ENCODE data around the gene SF1. TPM values are rescaled to one million over a fixed set of nuclear protein-coding genes. Genes with fewer than 3 reads are reported as not detected.
A peak's percentile ranks its signal among the peaks of the same experiment; 100 is the strongest.

The SF1 gene
- total RNA-seq, 1 donor from 2014 or later = 302 TPM

DNA sequence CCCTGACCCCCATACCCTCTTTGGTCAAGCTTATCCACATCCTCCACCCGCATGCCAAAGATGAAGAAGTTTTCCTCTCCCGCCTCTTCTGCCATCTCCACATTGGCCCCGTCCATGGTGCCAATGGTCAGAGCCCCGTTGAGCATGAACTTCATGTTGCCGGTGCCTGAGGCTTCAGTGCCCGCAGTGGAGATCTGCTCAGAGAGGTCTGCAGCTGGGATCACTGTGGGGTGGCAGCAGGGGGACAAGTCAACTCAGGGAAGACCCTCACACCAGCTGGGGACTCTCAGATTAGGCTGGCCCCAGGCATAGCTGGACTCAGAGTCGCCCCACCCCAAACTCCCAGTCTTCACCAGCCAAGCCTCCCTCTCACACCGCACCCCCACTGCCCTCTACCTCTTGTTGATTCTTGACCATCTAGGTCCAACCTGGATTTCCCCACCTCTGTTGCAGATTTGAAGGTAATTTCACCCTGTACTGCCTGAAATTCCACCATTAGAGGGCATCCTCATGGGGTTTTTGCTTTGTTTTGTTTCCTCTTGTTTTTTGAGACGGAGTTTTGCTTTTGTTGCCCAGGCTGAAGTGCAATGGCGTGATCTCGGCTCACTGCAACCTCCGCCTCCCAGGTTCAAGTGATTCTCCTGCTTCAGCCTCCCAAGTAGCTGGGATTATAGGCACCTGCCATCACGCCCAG, 27.8 kb downstream of the SF1 start:
- no peak for DNase-seq (ENCODE audit: low spot score)

DNA sequence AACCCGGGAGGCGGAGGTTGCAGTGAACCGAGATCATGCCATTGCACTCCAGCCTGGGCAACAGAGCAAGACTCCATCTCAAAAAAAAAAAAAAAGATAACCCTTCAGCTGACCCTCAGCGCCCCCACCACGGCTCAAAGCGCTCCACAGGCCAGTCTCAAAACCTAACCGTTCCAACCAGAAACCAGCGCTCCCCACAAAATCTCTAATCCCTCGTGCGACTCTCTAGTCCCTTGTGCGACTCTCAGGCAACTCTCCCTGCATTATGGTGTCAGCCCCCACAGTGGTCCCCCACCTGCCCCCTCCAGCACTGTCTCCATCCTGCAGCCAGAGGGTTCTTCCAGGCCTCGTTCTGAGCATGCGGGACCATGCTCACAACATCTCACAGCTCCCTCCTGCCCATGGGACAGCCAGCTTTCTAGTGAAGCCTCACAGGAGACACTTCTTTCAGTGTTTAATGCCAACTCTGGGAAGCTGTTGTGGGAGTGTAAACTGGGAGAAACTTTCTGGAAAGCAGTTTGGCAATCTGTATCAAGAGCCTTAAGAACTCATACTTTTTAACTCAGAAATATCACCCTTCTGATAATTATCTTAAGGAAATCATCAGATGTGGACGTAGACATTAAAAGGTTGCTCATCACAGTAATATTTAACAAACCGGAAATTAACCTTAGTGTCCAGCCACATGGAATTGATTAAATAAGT, 30.2 kb downstream of the SF1 start:
- DNase-seq (ENCODE audit: low spot score) = no peak

DNA sequence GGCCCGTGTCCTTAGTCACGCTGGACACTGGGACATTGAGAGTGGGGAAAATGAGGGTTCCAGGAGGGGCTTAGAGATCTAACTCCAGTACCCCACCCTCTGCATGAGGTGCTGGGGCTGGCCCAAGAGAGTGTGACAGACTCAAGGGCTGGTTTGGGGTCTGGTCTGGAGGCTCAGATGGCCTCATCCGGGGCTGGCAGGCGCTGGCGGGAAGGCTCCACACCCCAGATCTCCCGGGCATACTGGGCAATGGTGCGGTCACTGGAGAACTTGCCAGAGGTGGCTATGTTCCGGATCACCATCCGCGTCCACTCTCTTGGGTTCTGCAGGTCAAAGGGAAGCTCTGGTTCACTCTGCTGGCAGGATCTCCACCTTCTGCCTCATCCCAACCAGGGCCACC, 31.9 kb downstream of the SF1 start:
- DNase-seq (ENCODE audit: low spot score) = no peak

DNA sequence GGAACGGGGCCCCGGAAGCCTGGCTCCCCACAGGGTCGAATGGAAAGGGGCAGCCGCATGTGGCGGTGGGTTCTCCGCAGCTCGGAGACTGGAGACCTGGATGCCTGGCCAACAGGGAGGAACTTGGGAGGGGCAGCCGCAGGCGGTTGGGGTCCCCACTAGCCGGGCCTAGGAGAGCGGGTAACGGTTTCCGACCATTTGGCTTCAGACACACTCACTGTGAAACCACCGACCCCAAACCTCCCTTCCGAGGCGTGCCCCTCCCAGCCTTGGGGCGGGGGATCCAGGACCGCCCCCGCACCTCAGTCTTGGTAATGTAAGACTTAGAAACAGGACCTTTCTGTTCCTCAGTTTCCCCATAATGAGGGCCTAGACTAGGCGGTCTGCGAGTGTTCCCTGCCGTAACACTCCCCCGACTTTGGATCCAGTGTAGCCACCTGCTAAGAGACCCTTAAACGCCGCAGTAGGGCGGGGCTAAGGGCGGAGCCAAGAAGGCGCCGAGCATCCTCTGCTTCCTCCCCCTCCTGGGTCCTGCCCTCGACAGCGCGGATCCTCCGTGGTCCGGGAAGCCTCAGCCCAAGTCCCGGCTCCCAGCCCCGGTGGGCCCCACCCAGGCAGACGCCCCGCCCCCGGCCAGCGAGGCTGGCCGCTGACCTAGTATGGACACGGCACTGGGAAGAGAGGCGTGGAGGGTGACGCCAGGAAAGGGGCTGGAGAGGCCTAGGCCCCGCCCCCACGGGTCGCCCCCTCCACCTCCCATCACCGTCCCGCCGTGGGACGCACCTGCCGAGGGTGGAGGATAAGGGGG, 32.6 kb downstream of the SF1 start:
- DNase-seq (ENCODE audit: low spot score) = peak; percentile 96

DNA sequence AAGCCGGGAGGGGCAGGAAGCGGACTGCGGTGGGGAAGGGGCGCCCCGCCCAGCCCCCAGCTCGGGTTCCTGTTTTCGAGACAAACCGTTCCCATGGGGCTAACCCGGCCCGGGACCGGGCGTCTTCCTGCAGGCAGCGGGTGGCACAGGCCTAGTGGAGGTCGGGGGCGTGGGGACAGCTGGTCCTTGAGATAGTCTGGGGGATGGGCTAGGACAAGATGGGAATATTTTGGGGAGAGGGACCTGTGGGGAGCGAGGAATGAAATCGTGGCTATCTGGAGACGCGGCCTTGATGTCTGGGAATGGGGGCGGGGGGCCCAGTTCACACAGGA, 33.2 kb downstream of the SF1 start:
- DNase-seq (ENCODE audit: low spot score) = peak; percentile 93

DNA sequence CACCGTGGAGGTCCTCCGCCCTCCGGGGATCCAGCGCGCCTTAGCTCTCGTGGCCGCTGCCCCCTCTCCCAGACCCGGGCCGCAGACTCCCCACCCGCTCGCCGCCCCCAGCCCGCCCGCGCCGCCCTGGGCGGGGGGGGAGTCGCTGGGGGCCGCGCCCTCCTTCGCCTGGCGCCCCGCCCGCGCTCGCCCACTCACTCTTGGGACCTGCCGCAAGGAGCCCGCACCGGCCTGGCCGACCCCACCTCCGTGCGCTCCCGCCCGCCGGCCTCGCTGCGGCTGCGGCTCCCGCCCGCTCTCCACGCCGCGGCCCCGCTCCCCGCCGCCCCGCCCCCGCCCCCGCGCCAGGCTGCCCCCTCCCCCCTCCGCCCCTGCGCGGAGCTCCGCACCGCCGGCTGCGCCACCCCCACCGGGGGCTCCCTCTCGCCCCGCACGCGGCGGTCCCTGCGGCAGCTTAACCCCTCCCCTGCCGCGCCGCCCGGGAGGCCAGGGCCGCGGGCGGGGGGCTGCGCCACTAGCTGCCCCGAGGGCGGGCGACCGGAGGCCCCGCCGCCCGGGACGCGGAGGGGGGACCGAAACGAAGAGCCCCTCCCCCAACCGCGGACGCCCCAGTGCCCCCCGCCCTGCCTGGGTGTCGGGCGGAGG, 33.7 kb downstream of the SF1 start:
- DNase-seq (ENCODE audit: low spot score) = no peak

DNA sequence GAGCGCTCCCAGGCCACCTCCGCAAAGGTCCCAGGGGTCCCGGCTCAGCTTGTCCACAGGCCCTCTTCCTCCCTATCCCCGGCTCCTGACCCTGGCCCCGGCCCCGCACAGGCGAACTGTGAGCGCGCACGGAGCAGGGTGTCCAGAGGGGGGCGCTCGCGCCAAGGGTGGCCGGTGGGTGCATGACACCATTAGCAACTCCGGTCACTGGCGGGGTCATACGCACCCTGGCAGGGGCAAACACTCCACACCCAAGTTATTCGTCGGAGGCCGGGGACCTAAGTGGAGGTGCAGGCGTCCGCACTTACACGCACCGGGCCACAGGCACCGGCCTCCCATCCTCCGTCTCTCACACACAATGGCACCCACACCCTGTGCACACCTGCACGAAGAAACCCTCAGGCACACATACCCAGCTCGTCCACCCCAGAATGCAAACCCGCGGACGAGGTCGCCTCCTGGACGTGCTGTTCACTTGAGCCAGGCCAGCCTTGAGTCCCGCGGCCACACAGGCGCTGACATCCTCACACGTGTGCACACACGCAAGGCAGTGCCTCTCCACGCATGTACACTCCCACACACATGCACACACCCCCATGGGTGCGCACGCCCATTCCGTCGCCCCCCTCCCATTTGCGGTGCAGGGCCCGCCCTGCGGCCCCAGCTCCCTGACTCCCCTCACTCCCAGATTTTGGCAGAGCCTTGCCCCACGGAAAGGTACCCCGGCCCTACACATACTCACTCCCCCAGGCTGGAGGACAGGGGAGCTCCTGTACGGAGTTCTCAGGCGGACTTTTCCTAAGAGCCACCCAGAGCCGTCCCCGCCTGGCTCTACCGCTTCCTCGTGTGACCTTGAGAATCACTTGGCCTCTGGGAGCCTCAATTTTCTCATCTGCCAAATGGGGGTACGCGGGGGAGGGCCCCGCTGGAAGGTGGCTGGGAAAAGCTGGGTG, 34.5 kb downstream of the SF1 start, which contains the start of gene RASGRP2:
Gene RASGRP2, minus strand, starts transcription at position 552 of the 953 bp plus-strand sequence. CDS start 1,276 bp downstream, outside the sequence.
- DNase-seq (ENCODE audit: low spot score) = peak; percentile 95

DNA sequence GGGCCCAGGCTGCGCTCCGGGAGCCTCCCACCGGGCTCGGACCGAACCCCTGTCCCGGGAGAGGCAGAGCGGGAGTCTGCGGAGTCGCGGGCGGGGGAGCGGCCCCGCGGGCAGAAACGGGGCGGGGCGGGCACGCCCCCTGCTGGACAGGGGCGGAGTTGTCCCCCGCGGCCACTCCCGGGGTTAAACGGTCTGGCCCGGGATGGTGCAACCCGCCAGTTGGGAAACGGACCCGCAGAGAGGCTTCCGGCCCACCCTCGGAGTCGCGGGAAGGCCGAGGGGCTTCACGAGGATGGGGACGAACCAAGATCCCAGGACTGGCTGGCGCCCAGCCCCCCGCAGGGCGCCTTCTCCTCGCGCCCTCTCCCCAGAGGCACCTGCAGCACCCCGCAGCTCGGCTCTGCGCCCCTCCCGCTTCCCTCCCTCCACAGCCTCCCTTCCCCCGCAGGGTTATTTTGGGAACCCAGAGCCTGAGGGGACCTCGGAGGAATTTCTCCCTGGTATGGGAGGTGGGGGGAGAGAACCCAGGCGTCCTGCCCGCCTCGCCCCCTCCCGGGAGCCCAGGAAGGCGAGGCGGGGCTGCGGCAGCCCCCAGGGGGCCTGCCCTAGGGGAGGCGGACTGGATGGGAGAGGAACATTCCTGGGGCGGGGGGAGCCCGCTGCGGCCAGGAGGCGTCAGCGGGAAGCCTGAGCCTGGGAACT, 35.3 kb downstream of the SF1 start:
- peak; percentile 97 for DNase-seq (ENCODE audit: low spot score)

DNA sequence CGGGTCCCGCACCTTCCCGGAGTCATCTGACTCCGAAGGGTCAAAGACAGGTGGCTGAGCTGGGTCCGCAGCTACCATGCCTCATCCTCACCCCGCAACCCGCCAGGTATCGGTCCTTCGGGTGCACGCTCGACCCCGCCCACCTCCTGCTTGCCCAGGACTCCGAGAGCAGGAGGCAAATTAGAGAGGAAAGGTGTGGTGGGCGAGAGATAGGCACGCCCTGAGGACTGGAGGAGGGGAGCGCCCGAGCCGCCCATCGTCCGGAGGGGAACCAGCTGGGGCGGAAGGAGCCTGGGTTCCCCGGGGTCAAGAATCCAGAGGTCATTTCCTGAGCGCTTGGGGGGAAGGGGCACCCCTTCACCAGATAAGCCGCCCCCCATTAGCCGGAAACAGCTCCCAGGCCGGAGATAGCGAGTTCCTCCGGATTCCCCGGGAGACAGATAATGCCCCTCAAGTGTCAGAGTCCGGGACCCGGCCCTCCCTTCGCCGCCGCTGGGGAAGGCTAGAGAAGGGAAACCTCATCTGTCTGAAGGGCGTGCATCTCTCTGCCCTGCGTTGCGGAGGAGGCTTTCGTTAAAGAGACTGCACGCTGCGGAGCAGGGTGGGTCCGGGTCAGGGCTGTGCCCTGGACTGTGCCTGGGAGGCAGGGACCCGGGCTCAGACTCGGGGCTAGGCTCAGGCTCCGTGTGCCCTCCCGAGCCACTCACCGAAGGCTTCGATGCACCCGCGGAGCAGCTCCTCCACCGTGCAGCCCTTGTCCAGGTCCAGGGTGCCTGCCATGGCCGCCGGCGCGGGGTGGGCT, 36.1 kb downstream of the SF1 start:
- no peak for DNase-seq (ENCODE audit: low spot score)

DNA sequence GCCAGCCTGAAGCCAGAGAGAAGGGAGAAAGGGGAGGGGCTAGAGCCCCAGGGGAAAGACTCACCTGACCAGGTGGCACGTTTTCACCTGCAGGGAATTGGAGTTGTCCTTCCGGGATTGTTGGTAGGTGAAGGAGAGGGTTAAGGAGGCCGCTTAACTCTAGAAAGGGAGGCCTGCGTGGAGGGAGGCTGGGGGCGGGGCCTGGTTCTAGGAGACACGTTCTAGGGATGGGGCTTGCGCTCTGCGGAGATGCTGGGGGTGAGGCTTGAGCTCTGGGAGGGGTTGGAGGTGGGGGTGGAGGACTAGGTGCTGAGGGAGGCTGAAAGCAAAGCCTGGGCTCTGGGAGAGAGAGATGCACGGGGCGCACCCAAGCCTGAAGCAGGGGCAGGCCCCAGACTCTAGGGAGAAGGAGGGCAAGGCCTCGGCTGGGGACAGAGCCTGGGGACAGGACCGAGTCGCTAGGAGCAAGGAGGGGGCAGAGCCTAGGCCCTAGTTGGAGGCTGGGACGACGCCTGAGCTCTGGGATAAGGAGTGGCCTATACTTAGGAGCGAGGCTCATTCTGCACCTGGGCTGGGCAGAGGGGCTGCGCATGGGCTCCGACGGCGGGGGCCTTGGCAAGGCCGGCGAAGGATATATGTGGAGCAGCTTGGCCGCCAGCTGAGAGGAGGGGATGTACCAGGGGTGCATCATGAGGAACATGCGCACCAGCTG, 36.8 kb downstream of the SF1 start:
- no peak for DNase-seq (ENCODE audit: low spot score)

DNA sequence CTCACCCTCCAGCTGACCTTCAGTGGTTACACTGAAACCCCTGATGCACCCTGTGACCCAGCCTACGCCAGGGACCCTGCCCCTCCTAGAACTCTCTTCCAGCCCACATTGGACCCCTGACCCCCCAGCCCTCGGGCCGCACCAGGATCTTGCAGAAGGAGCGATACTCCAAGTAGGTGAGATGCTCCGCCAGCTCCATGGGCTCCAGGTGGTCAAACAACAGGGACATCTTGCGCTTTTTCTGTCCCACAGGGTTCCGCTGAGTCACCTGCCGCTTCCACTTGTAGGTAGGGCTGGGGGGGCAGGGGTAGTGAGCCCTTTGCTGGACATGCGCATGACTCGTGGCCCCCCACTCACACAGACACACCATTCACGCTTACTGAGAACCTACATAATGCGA, 38.5 kb downstream of the SF1 start:
- DNase-seq (ENCODE audit: low spot score) = no peak

DNA sequence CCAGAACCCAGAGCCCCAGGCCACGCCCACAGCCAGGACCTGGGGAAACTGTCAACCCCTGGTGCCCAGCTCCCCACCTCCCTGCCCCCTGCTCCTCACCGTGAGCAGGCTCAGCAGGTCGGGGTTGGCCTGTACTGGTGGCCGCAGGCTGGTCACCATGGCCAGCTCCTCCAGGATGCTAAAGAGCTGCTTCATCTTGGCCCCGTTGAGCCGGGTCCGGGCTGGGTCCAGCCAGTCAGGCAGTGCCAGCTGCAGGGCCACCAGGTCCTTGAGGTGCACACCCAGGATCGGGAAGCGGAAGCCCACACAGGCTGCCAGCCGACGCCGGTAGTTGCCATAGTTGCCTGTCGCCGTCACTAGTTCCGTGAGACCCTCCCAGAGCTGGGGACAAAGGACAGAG, 41.7 kb downstream of the SF1 start:
- no peak for DNase-seq (ENCODE audit: low spot score)

DNA sequence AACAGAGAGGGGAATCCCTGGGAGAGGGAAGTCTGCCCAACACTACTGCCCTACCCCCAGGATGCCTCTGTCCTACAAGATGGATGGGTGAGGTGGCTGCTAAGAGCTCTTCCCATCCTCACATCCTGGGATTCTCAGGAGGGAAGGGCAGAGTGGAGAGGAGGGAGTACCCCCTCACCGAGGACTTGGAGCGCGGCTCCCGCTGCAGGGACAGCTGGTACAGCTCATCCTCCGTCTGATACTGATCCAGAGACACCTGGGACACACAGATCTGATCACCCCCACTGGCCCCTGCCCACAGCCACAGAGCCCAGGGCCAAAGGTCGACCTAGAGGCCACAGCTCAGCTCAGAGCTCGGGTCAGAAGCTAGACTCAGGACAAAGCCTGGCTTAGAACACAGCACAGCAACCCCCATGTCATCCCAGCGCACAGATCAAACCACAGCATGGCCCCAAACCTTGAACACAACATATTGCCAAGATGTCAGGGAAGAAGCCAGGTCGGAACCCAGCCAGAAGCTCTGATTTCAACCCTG, 42.5 kb downstream of the SF1 start:
- DNase-seq (ENCODE audit: low spot score) = no peak

DNA sequence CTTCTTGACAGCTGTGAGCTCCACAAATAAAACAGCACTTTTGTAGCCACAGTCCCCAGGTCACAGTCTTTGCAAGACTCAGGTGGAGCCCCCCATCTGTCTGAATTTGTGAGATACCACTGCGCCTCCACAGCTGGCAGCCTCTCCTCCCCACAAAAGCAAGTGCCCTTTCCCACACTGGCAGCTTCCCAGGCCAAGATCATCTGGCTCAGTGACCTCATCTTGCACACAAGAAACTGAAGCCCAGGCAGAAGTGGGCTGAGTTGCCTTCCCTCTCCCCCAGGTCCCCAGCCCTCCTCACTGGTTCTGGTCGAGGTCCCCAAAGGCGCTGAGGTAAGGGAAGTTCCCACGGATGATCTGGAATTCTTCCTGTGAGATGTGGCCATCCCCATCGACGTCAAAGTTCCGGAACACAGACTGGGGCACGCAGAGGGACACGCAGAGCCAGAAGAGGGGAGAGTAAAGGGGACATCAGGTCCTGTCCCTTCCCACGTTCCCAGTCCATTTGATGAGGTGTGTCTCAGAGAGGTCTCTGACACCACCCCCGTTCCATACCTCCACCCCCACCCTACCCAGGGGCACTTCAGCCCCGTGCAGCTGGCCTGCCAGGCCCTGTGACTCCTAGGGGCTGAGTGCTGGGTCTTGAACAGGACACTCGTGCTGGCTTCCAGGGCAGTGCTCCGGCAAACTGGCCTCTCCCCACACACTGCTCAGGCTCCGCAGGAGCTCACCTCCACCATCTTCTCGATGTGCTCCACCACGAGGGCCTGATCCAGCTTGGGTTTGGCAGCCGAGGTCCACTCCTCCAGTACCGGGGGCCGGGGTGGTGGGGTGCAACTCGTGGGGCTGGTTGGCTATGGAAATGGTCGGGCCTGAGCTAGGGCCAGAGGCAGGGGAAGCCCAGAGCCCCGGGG, 43.3 kb downstream of the SF1 start:
- DNase-seq (ENCODE audit: low spot score) = no peak

DNA sequence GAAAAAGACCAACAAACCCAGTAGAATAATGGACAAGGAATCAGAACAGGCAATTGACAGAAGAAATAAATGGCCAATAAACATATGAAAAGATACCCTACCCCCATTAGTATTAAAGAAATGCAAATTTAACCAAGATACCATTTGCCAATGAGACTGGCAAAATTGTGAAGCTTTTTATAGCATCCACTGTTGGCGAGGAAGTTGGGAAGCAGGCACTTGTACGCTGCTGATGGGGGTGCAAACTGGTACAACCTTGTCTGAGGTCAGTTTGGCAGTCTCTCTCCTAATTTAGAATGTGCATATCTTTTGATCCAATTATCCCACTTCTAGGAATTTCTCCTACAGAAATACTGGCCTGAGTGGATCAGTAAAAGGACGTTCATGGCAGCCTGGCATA, 46.7 kb downstream of the SF1 start:
- no peak for DNase-seq (ENCODE audit: low spot score)

DNA sequence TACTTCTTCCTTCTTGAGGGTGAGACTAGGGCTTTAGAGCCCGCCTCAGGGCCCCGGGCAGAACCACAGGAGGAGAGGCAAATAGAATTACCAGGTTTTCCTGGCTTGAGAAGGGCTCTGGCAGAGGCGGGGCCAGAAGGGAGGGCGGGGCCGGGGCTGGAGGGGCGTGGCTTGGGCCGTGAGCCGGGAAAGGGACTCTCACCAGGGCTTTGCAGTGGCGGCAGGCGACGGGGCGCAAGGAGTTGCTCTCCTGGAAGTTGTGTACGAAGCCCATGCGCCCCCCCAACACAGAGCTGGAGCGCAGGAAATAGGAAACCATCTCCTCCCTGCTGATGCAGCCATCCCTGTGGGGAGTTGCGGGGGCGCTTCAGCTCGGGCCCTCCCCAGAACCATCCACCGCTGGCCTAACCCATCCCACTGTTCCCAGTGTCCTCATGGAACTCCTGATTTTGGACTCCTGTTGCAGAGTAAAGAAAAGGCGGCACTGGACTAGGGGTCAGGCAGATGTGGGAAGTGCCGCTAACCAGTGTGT, 48.4 kb downstream of the SF1 start:
- DNase-seq (ENCODE audit: low spot score) = no peak

Data from mesenteric fat pad (tissue), 1 donor.